ENCODE measurements around the gene CIC. TPM values are rescaled to one million over a fixed set of nuclear protein-coding genes. Genes with fewer than 3 reads are reported as not detected.

CIC gene
- total RNA-seq, 2 donors from 2014 or later = 90.1 to 95.0 TPM

DNA sequence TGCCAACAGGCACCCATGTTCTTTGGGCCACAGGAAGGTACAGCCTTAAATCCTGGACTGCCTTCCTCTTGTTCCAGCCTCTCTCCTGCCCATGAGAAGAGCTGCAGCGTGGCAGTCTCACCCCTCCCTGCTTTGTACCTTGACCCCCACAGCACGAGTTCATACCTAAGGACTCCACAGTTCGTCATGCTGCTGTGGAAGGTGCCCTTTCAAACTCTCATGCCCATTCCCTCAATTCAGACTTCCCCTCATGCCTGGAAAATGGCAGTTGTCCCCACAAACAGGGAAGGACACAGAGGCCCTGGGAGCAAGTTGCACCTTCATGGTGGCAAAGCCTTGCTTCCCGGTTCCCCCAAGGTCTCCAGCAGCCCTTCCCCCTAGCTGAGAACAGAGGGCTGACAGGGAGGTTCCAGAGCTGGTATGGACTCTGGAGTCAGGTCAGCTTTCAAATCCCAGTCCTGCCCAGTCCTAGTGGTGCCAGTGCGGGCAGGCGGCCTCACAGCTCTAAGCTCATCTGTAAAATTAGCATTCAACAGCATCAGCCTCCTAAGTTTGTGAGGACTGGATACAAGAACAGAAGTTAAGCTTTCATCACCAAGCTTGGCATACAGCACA, 35.3 kb upstream of the CIC start:
- no peak overlapping the region for H3K27ac Mint-ChIP-seq
- no peaks in the 10 kb centered on the region for H3K27me3 Mint-ChIP-seq (ENCODE audit: low read depth)
- ATAC-seq (replicated peaks in 1 of 2) (no peak), DNase-seq (no peak)
- H3K4me1 Mint-ChIP-seq (ENCODE audit: low read depth) = peaks cover 11% of the 10 kb centered on the region
- peaks cover 6 to 18% of the 10 kb centered on the region in 2 donors for H3K36me3 Mint-ChIP-seq (ENCODE audit: insufficient read depth in 2 of 2)
- H3K9me3 Mint-ChIP-seq = no peaks in the 10 kb centered on the region
- no peak overlapping the region for H3K4me3 Mint-ChIP-seq

DNA sequence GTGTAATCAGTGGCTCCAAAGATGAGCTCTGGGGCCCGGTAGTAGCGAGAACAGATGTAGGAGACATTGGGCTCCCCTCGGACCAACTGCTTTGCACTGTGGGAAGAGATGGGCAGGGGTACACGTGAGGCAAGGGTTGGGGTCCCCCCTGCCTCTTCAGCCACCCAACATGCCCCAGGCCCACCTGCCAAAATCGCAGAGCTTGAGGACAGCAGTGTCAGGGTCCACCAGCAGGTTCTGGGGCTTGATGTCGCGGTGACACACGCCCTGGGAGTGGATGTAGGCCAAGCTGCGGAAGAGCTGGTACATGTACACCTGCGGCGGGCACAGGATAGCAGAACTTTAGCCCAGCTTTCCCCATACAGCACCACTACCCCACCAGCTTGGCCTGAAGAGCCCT, 34.7 kb upstream of the CIC start:
- H3K36me3 Mint-ChIP-seq (ENCODE audit: insufficient read depth in 2 of 2) = peaks cover 8 to 22% of the 10 kb centered on the region in 2 donors
- H3K27me3 Mint-ChIP-seq (ENCODE audit: low read depth) = no peaks in the 10 kb centered on the region
- H3K4me1 Mint-ChIP-seq (ENCODE audit: low read depth) = peaks cover 10% of the 10 kb centered on the region
- no peak for ATAC-seq (replicated peaks in 1 of 2)
- H3K9me3 Mint-ChIP-seq = no peaks in the 10 kb centered on the region
- no peak overlapping the region for H3K27ac Mint-ChIP-seq
- DNase-seq = no peak
- no peak overlapping the region for H3K4me3 Mint-ChIP-seq

DNA sequence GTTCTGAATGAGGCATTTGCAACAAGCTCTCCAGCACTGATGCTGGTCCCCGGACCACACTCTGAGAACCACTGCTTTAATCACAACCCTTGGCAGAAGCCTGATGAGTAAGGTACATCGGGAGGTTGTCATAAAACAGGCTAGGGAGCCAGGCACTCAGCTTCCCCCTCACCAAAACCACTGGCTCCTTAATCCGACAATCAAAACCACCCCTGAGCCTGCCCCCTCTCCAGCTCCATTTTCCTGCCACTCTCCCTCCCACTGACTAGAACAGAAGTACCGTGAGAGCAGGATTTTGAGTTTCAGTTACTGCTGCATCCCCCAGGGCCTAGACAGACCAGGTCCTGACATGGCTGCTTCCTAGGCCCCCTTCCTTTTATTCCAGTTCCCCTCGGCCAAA, 33.9 kb upstream of the CIC start:
- peaks cover 6 to 24% of the 10 kb centered on the region in 2 donors for H3K36me3 Mint-ChIP-seq (ENCODE audit: insufficient read depth in 2 of 2)
- no peaks in the 10 kb centered on the region for H3K27me3 Mint-ChIP-seq (ENCODE audit: low read depth)
- H3K9me3 Mint-ChIP-seq = no peaks in the 10 kb centered on the region
- DNase-seq = no peak
- H3K27ac Mint-ChIP-seq = no peak overlapping the region
- H3K4me1 Mint-ChIP-seq (ENCODE audit: low read depth) = peaks cover 13% of the 10 kb centered on the region
- ATAC-seq (replicated peaks in 1 of 2) = no peak
- no peak overlapping the region for H3K4me3 Mint-ChIP-seq

DNA sequence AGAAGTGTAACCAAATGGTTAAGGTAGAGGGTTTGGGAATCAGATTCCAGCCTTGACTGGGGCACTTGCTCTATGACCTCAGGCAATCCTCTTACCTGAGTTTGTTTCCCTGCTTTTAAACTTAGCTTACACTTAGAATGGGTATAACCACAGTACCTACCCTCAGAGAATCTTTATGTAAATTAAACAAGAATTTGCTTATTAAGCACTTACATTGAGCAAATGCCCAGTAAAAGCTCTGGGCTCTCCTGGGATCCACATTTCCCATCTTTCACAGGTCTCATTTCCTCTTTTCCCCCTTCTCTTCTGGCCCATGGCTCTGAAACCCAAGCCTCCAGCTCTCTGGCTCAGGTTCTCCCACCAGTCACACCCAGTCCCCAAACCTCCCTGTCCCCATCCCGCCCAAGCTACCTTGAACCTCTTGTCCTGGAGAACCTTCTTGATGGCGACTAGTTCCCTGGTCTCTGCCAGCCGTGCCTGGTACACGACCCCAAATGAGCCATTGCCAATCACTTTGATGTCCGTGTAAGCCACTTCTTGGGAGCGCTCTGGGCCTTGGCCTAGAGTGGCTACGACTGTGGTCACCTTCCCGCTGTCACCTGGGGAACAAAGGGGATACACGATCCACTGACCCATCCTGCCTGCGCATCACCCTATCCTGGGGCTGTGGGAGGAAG, 29.4 kb upstream of the CIC start:
- peaks cover 2 to 18% of the 10 kb centered on the region in 2 donors for H3K36me3 Mint-ChIP-seq (ENCODE audit: insufficient read depth in 2 of 2)
- DNase-seq (no peak), ATAC-seq (replicated peaks in 1 of 2) (no peak)
- H3K4me3 Mint-ChIP-seq = no peak overlapping the region
- H3K27me3 Mint-ChIP-seq (ENCODE audit: low read depth) = no peaks in the 10 kb centered on the region
- H3K27ac Mint-ChIP-seq = peak overlapping the region; percentile 90
- H3K4me1 Mint-ChIP-seq (ENCODE audit: low read depth) = peaks cover 35% of the 10 kb centered on the region
- H3K9me3 Mint-ChIP-seq = no peaks in the 10 kb centered on the region

DNA sequence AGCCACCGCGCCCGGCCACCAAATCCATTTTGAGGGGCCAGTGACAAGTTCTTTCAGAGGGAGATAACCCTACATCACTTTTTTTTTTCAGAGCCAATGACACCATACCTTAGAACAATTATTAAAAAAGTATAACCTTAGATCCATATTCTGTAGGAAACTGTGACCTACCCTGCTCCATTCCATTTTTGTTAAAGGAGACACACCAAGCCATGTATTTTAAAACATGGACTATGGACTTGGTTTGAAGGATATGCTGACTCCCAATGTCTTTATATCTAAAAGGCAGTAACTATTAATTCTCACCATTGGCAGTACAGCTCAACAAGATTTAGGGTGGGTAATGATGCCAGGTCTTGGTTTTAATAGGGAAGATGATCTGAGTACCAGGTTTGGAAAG, 27.8 kb upstream of the CIC start:
- Mint-ChIP-seq H3K27me3 (ENCODE audit: low read depth) (no peaks in the 10 kb centered on the region), H3K4me1 (ENCODE audit: low read depth) (peaks cover 48% of the 10 kb centered on the region), H3K4me3 (peak overlapping the region; percentile 86 to 91), H3K27ac (peak overlapping the region; percentile 94), H3K36me3 (ENCODE audit: insufficient read depth in 2 of 2) (peaks cover 2 to 12% of the 10 kb centered on the region in 2 donors), H3K9me3 (no peaks in the 10 kb centered on the region)
- DNase-seq (no peak), ATAC-seq (replicated peaks in 1 of 2) (no peak)

DNA sequence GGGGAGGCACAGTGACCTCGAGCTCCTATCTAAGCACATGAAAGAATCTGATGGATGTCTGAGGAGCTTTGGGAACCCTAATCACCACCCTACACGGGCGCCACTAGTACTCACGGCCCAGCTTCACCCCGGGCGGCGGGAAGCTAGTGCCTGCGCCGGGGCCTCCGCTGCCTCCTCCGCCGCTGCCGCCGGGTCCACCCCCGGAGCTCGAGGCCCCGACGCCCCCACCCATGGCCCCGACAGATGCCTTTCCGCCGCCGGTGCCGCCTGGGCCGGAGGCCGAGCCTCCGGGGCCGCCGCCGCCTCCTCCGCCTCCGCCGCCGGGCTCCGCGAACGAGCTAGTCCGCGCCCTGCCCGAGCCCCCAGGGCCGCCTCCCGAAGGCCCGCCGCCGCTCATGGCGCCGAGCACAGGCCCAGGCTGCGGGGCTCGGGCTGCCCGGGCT, 27.0 kb upstream of the CIC start:
- Mint-ChIP-seq H3K9me3 (no peaks in the 10 kb centered on the region), H3K27ac (peak overlapping the region; percentile 94), H3K27me3 (ENCODE audit: low read depth) (no peaks in the 10 kb centered on the region), H3K4me3 (peak overlapping the region; percentile 91), H3K36me3 (ENCODE audit: insufficient read depth in 2 of 2) (peaks cover 2 to 11% of the 10 kb centered on the region in 2 donors), H3K4me1 (ENCODE audit: low read depth) (peaks cover 57% of the 10 kb centered on the region)
- DNase-seq = no peak
- no peak for ATAC-seq (replicated peaks in 1 of 2)

DNA sequence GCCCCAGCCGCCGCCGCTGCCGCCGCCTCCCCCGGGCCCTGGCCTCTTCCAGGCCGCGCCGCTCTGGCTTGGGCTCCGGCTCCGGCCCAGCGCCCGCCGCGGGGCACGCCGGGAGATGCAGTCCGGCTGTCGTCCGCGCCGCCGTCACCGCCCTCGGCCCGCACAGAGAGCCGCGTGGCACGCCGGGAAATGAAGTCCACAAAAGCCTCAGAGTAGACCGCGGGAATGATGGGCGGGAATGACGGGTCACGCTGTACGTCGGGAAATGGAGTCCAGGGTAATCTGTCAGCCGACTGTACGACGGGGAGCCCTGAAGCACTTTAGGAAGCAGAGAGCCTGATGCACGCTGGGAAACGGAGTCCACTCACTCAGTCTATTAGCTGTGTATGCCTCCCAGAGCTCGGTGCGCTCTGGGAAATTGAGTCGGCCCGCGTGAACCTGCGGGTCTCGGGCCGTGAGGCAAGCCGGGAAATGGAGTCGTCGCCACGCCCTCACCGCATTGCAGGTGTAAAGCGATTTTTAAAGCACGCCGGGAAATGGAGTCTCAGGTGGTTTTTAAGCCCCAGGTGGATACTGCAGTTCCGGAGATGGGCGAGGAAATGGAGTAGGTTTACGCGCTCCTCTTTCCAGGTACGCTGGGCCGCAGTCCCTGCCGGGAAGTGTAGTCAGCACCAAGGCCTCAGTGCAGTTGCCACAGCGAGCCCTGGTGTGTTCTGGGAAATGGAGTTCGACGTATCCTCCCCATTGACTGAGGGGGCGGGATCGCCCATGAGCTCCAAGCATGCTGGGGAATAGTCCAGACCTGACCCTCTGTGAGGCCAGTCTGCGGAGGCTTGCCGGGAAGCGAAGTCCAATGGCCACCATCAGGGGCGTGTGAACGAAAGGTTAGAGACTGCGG, 26.3 kb upstream of the CIC start, which contains the start of gene GSK3A:
GSK3A (minus strand) TSS at position 91 of the 898 bp plus-strand sequence. CDS start 137 bp downstream, outside the sequence.
- ATAC-seq (replicated peaks in 1 of 2) (peak; percentile 79 to 82), DNase-seq (peak; percentile 95 to 96)
- Mint-ChIP-seq H3K9me3 (no peaks in the 10 kb centered on the region), H3K36me3 (ENCODE audit: insufficient read depth in 2 of 2) (peaks cover 2 to 11% of the 10 kb centered on the region in 2 donors), H3K4me1 (ENCODE audit: low read depth) (peaks cover 59% of the 10 kb centered on the region), H3K4me3 (peak within 1 kb of the TSS; percentile 91 to 93), H3K27me3 (ENCODE audit: low read depth) (no peaks in the 10 kb centered on the region), H3K27ac (peak within 1 kb of the TSS; percentile 94)

DNA sequence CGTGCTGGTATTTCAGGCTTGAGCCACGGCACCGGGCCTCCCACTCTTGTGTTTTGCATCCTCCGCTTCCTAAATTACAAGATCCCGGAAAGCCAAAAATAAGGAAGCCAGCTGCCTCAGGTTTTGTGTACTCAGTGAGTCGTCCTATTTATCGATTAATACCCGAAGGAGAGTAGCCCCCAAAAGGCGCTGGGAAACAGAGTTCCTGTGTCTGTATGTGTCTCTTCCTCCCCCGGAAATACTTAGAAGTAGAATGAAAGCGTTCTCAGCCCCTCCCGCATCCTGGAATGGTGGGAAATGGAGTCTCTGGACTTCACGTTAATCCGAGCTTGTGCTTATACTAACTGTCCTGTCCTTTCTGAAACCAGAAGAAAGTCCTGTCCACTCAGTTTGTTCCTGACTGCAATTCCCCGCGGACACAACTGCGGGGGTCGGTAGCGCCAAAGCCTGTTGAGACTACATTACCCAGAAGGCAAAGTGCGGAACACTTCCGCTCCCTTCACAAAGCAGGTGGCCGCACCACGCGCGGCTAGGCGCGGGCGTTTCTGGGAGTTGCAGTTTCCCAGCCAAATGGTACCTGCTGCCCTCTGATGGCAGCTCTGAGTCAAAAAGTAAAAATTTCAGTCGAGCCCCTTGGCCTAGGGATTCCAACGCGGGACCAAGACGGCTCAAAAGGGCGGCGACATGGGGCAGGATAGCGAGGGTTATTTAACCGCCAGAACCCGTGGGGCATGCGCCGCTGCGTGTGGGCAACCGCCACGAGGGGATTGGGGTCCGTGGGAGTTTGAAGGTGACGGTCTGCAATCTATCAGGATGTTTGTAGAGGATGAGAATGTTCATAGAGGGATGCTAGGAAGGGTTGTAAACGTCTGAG, 24.5 kb upstream of the CIC start:
- DNase-seq = peak; percentile 92 to 94
- peaks cover 52% of the 10 kb centered on the region for H3K4me1 Mint-ChIP-seq (ENCODE audit: low read depth)
- H3K27me3 Mint-ChIP-seq (ENCODE audit: low read depth) = no peaks in the 10 kb centered on the region
- ATAC-seq (replicated peaks in 1 of 2) = peak; percentile 47 to 51
- H3K4me3 Mint-ChIP-seq = peak overlapping the region; percentile 91 to 93
- no peaks in the 10 kb centered on the region for H3K9me3 Mint-ChIP-seq
- H3K36me3 Mint-ChIP-seq (ENCODE audit: insufficient read depth in 2 of 2) = peaks cover 0 to 6% of the 10 kb centered on the region in 2 donors
- H3K27ac Mint-ChIP-seq = peak overlapping the region; percentile 95

DNA sequence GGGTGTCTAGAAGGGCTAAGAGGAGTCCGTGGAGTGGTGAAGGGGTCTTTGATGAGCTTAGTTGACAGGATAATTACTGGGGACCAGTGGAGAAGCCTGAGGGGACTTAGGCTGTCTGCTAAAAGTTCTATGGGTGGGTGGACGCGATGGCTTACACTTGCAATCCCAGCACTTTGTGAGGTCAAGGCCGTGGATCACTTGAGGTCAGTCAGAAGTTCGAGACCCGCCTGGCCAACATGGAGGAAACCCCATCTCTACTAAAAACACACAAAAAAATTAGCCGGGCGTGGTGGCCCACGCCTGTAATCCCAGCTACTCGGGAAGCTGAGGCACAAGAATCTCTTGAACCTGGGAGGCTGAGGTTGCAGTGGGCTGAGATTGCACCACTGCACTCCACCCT, 23.8 kb upstream of the CIC start:
- DNase-seq (no peak), ATAC-seq (replicated peaks in 1 of 2) (no peak)
- Mint-ChIP-seq H3K36me3 (ENCODE audit: insufficient read depth in 2 of 2) (peaks cover 0 to 3% of the 10 kb centered on the region in 2 donors), H3K27ac (peak overlapping the region; percentile 95), H3K9me3 (no peaks in the 10 kb centered on the region), H3K4me1 (ENCODE audit: low read depth) (peaks cover 51% of the 10 kb centered on the region), H3K27me3 (ENCODE audit: low read depth) (no peaks in the 10 kb centered on the region), H3K4me3 (peak overlapping the region; percentile 91 to 93)

DNA sequence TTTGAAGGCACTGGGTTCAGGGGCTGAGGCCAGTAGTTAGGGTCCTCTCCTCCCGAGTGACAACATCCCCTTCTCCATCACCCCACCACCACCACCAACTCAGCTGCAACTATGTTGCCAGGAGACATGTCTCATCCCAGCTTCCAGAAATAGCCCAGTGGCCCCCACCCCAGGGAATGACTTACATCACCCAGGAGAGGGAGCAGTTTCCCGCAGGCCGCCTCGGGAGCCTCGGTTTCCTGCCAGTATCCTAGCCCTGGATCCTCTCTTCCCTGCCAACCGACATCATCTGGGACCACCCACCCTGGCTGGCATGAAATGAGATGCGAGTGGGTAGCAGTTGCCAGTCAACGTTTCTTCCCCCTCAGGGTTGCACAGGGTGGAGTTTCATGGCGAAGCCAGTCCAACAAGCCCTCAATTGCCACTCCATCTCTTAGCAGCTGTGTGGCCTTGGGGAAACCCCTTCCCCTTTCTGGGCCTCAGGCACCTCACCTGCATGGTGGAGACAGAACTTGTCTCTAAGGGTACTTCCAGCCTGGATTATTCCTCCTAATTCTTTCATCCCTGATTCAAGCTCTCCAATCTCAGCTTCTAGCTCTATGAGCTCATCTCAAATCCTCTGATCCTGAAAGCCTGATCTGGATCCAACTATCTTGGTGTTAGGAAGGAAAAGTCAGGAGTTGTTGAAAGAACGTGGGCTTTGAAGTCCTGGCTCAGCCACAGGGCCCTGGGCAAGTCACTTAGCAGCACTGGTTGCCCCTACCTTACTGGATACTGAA, 22.7 kb upstream of the CIC start:
- H3K27me3 Mint-ChIP-seq (ENCODE audit: low read depth) = no peaks in the 10 kb centered on the region
- ATAC-seq (replicated peaks in 1 of 2) (no peak), DNase-seq (no peak)
- peak overlapping the region in 1 of 2 donors; percentile 12 for H3K4me3 Mint-ChIP-seq
- peaks cover 51% of the 10 kb centered on the region for H3K4me1 Mint-ChIP-seq (ENCODE audit: low read depth)
- peak overlapping the region; percentile 7 for H3K27ac Mint-ChIP-seq
- H3K36me3 Mint-ChIP-seq (ENCODE audit: insufficient read depth in 2 of 2) = no peaks in the 10 kb centered on the region
- H3K9me3 Mint-ChIP-seq = no peaks in the 10 kb centered on the region

DNA sequence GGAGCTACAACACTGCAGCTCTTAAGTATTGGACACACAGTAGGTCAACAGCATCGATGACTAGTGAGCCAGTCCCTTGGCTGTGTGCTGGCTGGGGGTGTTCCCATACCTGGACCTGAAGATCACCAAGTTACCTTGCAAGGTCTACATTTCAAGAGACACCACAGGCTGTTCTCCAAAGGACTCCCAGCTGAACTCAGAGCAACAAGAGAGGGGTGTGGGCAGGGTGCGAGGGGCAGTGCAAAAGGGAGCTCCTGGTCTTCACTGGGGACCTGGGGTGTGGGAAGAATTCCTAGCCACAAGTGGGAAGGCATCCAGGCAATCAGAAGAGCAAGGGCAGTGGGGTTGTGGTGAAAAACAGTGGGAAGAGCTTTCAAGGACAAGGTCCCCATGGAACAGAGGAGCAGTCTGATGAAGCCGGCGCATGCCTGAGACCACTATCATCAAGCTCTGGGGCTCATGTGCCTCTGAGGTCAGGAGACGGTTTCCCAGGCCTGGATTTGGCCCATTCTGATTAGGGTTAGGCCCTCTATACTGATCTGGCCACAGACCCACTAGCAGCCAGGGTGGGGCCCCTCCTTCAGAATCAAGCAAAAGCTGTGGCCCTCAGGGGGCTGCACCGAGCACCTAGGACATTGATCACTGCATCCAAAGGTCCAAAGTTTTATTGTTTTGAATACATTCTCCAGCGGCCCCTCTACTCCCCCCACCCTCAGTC, 22.0 kb upstream of the CIC start:
- DNase-seq = no peak
- Mint-ChIP-seq H3K9me3 (no peaks in the 10 kb centered on the region), H3K36me3 (ENCODE audit: insufficient read depth in 2 of 2) (no peaks in the 10 kb centered on the region), H3K4me3 (no peak overlapping the region), H3K27ac (no peak overlapping the region), H3K27me3 (ENCODE audit: low read depth) (no peaks in the 10 kb centered on the region), H3K4me1 (ENCODE audit: low read depth) (peaks cover 55% of the 10 kb centered on the region)
- ATAC-seq (replicated peaks in 1 of 2) = no peak

Measured in activated T-cell treated with anti-CD3 and anti-CD28 coated beads, Interleukin-2, amount 50 U/mL, for 72 hours (primary cell).